LNCAP (cell line): ENCODE data around the gene HOXA3.

Source experiments
- TF ChIP-seq, protein P1 (sequence below): fragments of 450-650 bp; IDR thresholded peaks from 2 replicates; pipeline ENCODE4 v1.5.1; 2017; ENCODE audit warnings: mild to moderate bottlenecking

HOXA3 gene

DNA sequence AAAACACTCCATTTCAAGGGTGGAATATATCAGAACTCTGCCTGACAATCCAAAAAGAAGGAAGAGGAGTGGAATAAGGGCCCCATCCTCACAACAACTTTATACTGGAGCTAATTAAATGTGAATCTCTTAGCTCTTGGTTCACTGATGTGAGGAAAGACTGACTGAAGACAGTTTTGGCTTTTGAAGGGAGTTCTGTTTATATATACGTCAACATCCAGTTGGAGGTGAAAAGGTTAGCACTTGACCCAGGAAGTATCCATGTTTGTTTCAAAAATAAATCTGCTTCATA is 59.6 kb downstream of the HOXA3 start:
- TF ChIP-seq, protein P1, sequence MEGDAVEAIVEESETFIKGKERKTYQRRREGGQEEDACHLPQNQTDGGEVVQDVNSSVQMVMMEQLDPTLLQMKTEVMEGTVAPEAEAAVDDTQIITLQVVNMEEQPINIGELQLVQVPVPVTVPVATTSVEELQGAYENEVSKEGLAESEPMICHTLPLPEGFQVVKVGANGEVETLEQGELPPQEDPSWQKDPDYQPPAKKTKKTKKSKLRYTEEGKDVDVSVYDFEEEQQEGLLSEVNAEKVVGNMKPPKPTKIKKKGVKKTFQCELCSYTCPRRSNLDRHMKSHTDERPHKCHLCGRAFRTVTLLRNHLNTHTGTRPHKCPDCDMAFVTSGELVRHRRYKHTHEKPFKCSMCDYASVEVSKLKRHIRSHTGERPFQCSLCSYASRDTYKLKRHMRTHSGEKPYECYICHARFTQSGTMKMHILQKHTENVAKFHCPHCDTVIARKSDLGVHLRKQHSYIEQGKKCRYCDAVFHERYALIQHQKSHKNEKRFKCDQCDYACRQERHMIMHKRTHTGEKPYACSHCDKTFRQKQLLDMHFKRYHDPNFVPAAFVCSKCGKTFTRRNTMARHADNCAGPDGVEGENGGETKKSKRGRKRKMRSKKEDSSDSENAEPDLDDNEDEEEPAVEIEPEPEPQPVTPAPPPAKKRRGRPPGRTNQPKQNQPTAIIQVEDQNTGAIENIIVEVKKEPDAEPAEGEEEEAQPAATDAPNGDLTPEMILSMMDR = no peak

DNA sequence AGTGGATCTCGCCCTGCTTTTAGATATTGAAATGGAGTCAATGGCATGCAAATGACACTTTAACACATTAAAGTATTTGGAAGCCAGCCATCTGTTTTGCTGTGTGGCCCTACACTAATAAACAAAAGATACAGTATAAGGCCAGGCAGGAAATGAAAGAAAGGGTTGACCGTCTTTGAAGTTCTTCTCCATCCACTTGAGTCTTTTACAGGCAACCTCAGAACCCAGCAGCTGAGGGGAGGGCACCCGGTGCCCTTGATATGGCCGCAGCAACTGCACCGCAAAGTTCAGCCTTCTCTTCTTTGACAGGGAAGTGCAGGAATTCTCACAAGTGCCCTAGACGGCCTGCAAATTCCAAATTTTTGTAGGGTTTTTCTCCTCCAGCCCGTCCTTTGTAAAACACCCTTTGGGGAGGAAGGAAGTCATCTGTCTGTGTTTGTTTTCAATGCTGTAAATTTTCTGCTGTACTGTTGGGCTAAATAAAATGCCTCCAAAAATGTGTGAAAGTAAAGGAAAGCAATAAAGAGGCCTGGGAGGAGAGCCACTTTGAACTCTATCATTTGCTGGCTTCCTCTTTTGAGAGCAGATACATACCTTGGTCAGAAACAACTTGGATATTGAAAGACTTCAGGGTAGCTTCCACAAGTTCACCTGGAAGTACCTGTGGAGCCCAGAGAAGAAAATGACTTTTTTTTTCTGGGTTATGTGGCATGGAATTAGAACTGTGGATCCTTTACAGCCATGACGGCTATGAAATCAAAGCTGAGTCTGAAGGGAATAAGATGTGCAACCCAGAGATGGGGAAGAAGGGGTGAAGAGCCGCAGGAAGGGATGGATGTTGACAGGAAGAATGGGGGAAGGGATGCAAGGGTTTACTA is 60.2 kb downstream of the HOXA3 start:
- TF ChIP-seq, protein P1 = no peak

DNA sequence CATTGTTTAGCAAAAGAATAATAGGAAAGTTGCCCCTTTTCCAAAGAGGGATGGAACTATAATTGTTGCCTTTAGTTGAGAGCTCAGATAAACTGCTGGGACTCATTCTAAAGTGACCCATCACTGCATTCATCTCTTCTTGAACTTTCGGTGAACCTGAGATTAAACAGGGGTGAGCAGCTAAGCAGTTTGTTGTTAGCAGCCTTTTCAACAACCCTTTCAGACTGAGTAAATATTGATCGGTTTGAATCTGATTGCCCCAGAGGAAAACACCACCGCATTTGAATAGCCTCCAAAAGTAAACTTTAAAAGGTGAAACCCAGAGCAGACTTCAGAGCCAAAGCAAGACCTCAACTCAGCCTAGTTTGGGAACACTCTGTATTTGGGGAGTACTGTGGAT is 61.3 kb downstream of the HOXA3 start:
- TF ChIP-seq, protein P1 = no peak

DNA sequence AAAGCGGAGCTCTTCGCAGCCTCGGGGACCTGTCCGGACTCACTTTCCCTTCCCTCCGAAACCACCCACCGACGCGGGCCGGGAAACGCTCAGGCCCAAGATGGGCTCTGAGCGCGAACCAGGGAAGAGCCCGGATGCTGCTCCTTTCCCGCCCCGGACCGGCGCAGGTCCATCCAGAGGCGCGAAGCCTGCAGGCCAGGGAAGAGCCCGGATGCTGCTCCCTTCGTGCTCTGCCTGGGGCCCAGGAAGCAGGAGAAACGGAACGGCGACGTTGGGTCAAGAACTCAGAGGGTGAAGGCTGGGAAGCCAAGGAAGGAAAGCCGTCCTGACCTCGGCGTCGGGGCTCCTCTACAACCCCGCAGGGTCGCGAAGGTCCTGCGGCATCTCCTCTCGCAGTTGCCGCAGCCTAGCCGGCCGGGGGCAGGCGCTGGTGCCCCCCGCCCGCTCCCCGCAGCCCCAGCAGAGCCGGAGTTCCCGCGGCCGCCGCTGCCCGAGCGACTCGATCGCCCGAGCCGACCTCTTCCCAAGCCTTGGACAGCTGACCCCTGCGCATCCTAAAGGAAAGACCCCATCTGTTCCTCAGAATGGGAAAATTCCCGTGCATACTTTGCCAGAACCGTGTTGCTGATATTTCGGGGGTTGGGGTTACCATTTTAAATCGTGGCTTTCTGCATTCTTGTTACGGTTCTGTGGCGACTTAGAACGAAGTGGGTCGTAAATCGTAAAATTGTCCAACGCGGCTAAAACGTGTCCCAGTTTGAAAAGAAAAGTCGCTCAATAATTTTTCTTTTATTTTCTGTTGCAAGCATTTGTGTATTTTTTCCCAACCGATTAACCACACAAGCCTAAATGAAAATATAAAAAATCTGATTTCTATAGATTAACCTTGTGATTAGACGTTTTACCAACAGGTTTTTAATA is 64.1 kb downstream of the HOXA3 start:
- TF ChIP-seq, protein P1 = no peak

DNA sequence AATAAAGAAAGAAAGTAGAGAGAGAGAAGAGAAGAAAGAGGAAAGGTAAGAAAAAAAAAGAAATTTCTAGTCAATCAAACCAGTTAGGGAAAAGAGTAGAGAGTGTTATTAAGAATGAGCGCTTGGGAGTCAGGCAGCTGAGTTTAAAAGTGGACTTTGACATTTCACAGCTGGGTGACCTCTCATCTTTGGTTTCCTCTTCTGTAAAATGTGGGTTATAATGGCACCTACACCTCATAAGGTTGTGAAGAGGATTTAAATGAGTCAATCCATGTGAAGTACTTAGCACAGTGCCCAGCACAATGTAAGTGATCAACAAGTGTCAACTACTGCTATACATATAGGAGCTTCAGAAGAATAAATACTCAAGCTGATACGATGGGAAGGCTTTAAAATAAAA is 68.7 kb downstream of the HOXA3 start:
- TF ChIP-seq, protein P1 = no peak

DNA sequence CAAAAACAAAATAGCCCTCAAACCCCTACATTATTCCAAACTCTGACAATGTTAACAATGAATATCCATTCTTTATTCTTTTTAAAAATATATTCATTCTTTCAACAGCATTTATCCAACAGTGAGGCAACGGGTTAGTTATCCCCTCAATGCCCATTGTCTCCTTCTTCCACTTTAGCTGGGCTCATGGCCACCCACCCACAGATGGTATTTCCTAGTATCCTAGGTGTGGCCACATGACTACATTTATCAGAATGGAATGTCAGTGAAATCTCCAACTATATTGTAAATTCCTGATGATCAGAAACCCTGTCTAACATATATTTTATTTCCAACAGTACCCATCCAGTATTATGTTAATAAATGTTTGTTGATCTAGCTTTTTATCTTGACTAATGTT is 70.2 kb downstream of the HOXA3 start:
- TF ChIP-seq, protein P1 = no peak

DNA sequence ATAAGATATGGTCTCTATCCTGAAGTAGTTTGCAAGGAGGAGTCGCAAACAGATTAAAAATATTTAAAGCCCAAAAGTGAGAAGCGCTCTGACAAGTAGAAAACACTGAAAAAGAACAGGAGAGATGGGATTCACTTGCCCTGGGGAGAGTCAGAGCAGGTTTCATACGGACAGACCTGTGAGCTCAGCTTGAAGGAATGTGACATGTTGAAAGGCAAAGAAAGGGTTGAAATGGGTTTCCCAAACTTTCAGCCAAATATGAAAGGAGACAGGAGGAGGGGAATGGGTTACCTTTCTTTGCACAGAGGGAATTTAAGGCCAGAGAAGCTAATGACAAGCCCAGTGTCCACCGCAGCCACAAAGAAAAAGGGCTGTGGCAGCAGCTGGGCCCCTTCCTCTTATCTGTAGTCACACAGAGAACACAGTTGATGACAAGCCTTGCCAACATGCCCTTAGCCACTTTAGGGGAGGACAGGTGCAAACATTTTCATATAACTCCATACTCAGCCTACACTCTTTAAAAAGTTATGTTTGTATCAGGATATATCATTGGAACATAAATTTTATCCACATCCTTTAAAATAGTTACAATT is 71.4 kb downstream of the HOXA3 start:
- TF ChIP-seq, protein P1 = no peak
